Trophoblast cell (in vitro differentiated cells and primary cell): ENCODE results near the gene FOXI3.
A peak's percentile ranks its signal among the peaks of the same experiment; 100 is the strongest.

ENCODE experiments used
- DNase-seq, 2 donors: peaks; one replicate each; pipeline ENCODE4 v3.0.0-alpha.2; 2016
- H2AFZ ChIP-seq: 2 replicates; pipeline ENCODE4 v1.6.1; 2013; ENCODE audit warnings: low read length, moderate library complexity, mild to moderate bottlenecking; ENCODE audit not compliant: insufficient read depth, poor library complexity
- H2AK5ac ChIP-seq: 2 replicates; pipeline ENCODE4 v1.6.1; 2013; ENCODE audit warnings: mild to moderate bottlenecking, low read length
- H2BK120ac ChIP-seq: 2 replicates; pipeline ENCODE4 v1.6.1; 2013; ENCODE audit warnings: low read length, mild to moderate bottlenecking, moderate library complexity; ENCODE audit not compliant: insufficient read depth, poor library complexity
- H2BK12ac ChIP-seq: 2 replicates; pipeline ENCODE4 v1.6.1; 2013; ENCODE audit warnings: mild to moderate bottlenecking, low read length, moderate library complexity
- H2BK5ac ChIP-seq: 2 replicates; pipeline ENCODE4 v1.6.1; 2013; ENCODE audit warnings: low read length, low read depth, moderate library complexity, mild to moderate bottlenecking; ENCODE audit not compliant: poor library complexity
- H3K14ac ChIP-seq: 2 replicates; pipeline ENCODE4 v1.6.1; 2013; ENCODE audit warnings: mild to moderate bottlenecking, low read length
- H3K18ac ChIP-seq: 2 replicates; pipeline ENCODE4 v1.6.1; 2013; ENCODE audit warnings: mild to moderate bottlenecking, low read length
- H3K23ac ChIP-seq: 2 replicates; pipeline ENCODE4 v1.6.1; 2013; ENCODE audit warnings: low read length
- H3K27ac ChIP-seq: 2 replicates; pipeline ENCODE4 v1.5.1; 2013; ENCODE audit warnings: low read depth, mild to moderate bottlenecking, inconsistent platforms, low read length, moderate library complexity
- H3K27me3 ChIP-seq: 2 replicates; pipeline ENCODE4 v1.6.1; 2013; ENCODE audit warnings: inconsistent platforms, mild to moderate bottlenecking, low read length, moderate library complexity; ENCODE audit not compliant: insufficient read depth
- H3K36me3 ChIP-seq, 2 experiments: 1 replicate in 1 of 2; 2 replicates in 1 of 2; pipeline ENCODE4 v1.6.1; 2013; ENCODE audit warnings: low read length in 2 of 2, mild to moderate bottlenecking in 2 of 2, moderate library complexity in 1 of 2; ENCODE audit not compliant: insufficient read depth in 2 of 2, control insufficient read depth in 1 of 2
- H3K4ac ChIP-seq: 2 replicates; pipeline ENCODE4 v1.6.1; 2013; ENCODE audit warnings: low read depth, mild to moderate bottlenecking, low read length, moderate library complexity
- H3K4me1 ChIP-seq, 2 experiments: 1 replicate in 1 of 2; 2 replicates in 1 of 2; pipeline ENCODE4 v1.6.1; 2013; ENCODE audit warnings: low read length in 2 of 2, mild to moderate bottlenecking in 2 of 2, moderate library complexity in 1 of 2; ENCODE audit not compliant: insufficient read depth in 2 of 2, control insufficient read depth in 1 of 2
- H3K4me2 ChIP-seq: 2 replicates; pipeline ENCODE4 v1.6.1; 2013; ENCODE audit warnings: inconsistent platforms, mild to moderate bottlenecking, low read length, moderate library complexity
- H3K4me3 ChIP-seq: 2 replicates; pipeline ENCODE4 v1.5.1; 2013; ENCODE audit warnings: mild to moderate bottlenecking, low read depth, low read length, inconsistent platforms
- H3K79me1 ChIP-seq: one replicate; pipeline ENCODE4 v1.6.1; 2013; ENCODE audit warnings: low read length
- H3K79me2 ChIP-seq: 2 replicates; pipeline ENCODE4 v1.6.1; 2013; ENCODE audit warnings: low read length, mild to moderate bottlenecking; ENCODE audit not compliant: control insufficient read depth, insufficient read depth, poor library complexity
- H3K9ac ChIP-seq: 2 replicates; pipeline ENCODE4 v1.6.1; 2013; ENCODE audit warnings: mild to moderate bottlenecking, low read length
- H3K9me3 ChIP-seq: 2 replicates; pipeline ENCODE4 v1.6.1; 2013; ENCODE audit warnings: low read depth, mild to moderate bottlenecking, control low read depth, inconsistent platforms, low read length; ENCODE audit not compliant: insufficient read depth
- H4K12ac ChIP-seq: 2 replicates; pipeline ENCODE4 v1.6.1; 2013; ENCODE audit warnings: low read depth, mild to moderate bottlenecking, low read length, moderate library complexity
- H4K8ac ChIP-seq: 2 replicates; pipeline ENCODE4 v1.6.1; 2013; ENCODE audit warnings: low read depth, mild to moderate bottlenecking, low read length, moderate library complexity
- H4K91ac ChIP-seq: one replicate; pipeline ENCODE4 v1.6.1; 2013; ENCODE audit warnings: low read depth, mild to moderate bottlenecking, low read length, moderate library complexity
- WGBS: extraction: QIAGEN DNeasy Blood & Tissue Kit; methylation state at CpG from one replicate; pipeline ENCODE4 v1.1.7; 2013; ENCODE audit warnings: missing lambda C conversion rate; ENCODE audit not compliant: insufficient read length, insufficient coverage; ENCODE audit errors: extremely low coverage; 5-methylcytosine and 5-hydroxymethylcytosine counted together

The FOXI3 gene

DNA sequence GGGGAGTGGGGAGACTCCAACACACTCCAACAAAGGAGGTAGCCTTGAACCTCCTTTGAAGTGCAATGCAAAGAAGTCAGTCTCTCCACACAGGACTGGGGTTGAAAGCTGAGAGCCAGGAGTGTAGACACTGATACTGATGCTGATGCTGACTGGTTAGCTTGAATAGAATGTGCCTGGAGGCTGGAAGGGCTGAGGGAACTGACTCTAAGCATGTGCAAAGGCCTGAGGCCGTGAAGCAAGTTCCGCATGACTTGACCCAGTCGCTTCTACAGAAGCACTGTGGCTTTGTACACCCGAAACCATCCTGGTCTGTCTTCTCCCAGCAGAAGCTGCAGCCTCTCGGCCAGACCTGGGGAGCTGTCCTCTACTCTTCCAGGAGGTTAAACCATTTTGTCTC lies 10.4 kb downstream of the FOXI3 start:
- Histone ChIP-seq H3K9me3 (no peaks in the 10 kb centered on the region), H4K91ac (peak overlapping the region; percentile 2), H2BK5ac (no peak overlapping the region), H2BK12ac (peak overlapping the region; percentile 47), H4K8ac (no peak overlapping the region), H2AK5ac (no peak overlapping the region), H3K4me2 (no peak overlapping the region), H3K79me2 (no peaks in the 10 kb centered on the region), H3K14ac (no peak overlapping the region), H2BK120ac (peak overlapping the region; percentile 15), H3K36me3 (no peaks in the 10 kb centered on the region), H3K4me1 (peaks cover 7 to 8% of the 10 kb centered on the region in 2 experiments), H2AFZ (no peak overlapping the region), H3K4ac (no peak overlapping the region), H3K18ac (no peak overlapping the region), H3K4me3 (no peak overlapping the region), H3K27me3 (no peaks in the 10 kb centered on the region), H3K79me1 (peaks cover 5% of the 10 kb centered on the region), H3K27ac (peak overlapping the region; percentile 58), H3K9ac (no peak overlapping the region), H3K23ac (no peak overlapping the region), H4K12ac (no peak overlapping the region)
- peak; percentile 80 to 85 for DNase-seq
- no CpG with 5 or more reads among the region's 5 CpGs for WGBS

DNA sequence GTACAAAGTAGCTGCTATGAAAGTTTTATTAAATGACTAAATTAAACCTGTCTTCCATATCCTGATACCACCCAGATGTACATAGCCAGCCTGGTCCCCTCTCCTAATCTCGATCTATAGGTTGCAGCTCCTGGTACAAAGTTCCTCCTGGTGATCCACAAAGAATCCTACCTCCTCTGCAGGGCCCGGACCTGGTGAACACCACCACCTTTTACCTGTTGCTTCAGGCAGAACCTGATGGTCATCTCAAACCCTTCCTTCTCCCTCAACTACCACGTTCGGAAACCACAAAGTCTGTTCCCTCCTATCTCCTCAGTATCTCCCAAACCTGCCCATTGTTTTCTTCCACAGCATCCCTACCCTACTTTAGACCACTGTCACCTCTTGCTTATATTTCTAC lies 15.5 kb downstream of the FOXI3 start:
- no peak overlapping the region for H2BK12ac ChIP-seq
- H3K79me1 ChIP-seq: peaks cover 2% of the 10 kb centered on the region
- H3K4me2 ChIP-seq: no peak overlapping the region
- H4K12ac ChIP-seq: no peak overlapping the region
- WGBS: no CpG with 5 or more reads among the region's 4 CpGs
- H3K27me3 ChIP-seq: no peaks in the 10 kb centered on the region
- H3K4ac ChIP-seq: no peak overlapping the region
- H3K23ac ChIP-seq: no peak overlapping the region
- H3K79me2 ChIP-seq: no peaks in the 10 kb centered on the region
- no peak overlapping the region for H4K8ac ChIP-seq
- no peak overlapping the region for H2AK5ac ChIP-seq
- no peak overlapping the region for H4K91ac ChIP-seq
- no peak overlapping the region for H2BK5ac ChIP-seq
- H2AFZ ChIP-seq: no peak overlapping the region
- H3K9ac ChIP-seq: no peak overlapping the region
- H3K4me1 ChIP-seq: no peaks in the 10 kb centered on the region
- no peak overlapping the region for H3K18ac ChIP-seq
- peak overlapping the region; percentile 48 for H3K27ac ChIP-seq
- H3K14ac ChIP-seq: no peak overlapping the region
- no peaks in the 10 kb centered on the region for H3K36me3 ChIP-seq
- H3K4me3 ChIP-seq: no peak overlapping the region
- DNase-seq: peak in 1 of 2 donors; percentile 9
- no peaks in the 10 kb centered on the region for H3K9me3 ChIP-seq
- H2BK120ac ChIP-seq: no peak overlapping the region

DNA sequence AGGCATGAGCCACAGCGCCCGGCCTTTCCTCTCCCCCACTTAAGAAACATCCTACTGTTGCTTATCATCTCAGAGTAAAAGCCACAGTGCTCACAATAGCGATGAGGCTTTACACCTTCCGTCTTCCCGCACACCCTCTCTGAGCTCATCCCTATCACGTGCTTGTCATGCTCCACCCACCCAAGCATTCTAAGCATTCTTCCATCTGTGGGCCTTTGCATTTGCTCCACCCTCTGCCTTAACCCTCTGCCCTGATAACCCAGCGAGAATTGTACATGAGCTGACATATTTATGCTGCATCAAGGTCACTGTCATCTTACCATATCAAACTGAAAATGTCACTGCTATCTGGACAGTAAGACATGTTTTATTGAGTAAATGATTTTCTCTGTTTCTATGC lies 22.6 kb downstream of the FOXI3 start:
- no peak overlapping the region for H3K4me3 ChIP-seq
- H3K79me2 ChIP-seq: no peaks in the 10 kb centered on the region
- H2BK5ac ChIP-seq: no peak overlapping the region
- H3K4me1 ChIP-seq: no peaks in the 10 kb centered on the region
- no peak overlapping the region for H4K12ac ChIP-seq
- peak; percentile 57 to 80 for DNase-seq
- H3K9me3 ChIP-seq: no peaks in the 10 kb centered on the region
- no peak overlapping the region for H4K8ac ChIP-seq
- no peak overlapping the region for H3K4me2 ChIP-seq
- WGBS: no CpG with 5 or more reads among the region's 7 CpGs
- H3K36me3 ChIP-seq: no peaks in the 10 kb centered on the region
- H2AK5ac ChIP-seq: no peak overlapping the region
- no peak overlapping the region for H3K18ac ChIP-seq
- no peak overlapping the region for H2BK120ac ChIP-seq
- H3K27me3 ChIP-seq: no peaks in the 10 kb centered on the region
- H4K91ac ChIP-seq: no peak overlapping the region
- no peak overlapping the region for H2AFZ ChIP-seq
- H3K4ac ChIP-seq: no peak overlapping the region
- H3K9ac ChIP-seq: no peak overlapping the region
- no peak overlapping the region for H3K23ac ChIP-seq
- H3K79me1 ChIP-seq: no peaks in the 10 kb centered on the region
- no peak overlapping the region for H3K27ac ChIP-seq
- no peak overlapping the region for H2BK12ac ChIP-seq
- no peak overlapping the region for H3K14ac ChIP-seq

DNA sequence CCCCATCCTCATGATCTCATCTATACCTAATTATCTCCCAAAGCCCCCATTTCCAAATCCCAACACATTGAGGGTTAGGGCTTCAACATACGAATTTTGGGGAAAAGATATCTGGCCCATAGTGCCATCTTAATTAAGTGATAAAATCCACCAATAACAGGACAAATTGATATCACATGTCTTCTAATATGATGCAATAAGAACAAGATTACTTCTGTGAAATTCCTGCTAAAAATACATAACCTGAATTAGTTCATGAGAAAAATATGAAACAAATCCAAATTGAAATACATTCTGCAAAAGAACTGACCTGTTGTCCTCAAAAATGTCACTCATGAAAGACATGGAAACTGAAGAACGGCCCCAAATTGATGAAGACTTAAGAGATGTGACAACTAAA lies 28.8 kb downstream of the FOXI3 start:
- no peaks in the 10 kb centered on the region for H3K9me3 ChIP-seq
- H3K4me1 ChIP-seq: no peaks in the 10 kb centered on the region
- no peak overlapping the region for H2BK12ac ChIP-seq
- H3K9ac ChIP-seq: no peak overlapping the region
- H2BK120ac ChIP-seq: no peak overlapping the region
- no peak overlapping the region for H3K27ac ChIP-seq
- no peak overlapping the region for H2AK5ac ChIP-seq
- H4K91ac ChIP-seq: no peak overlapping the region
- no peak overlapping the region for H3K14ac ChIP-seq
- H3K23ac ChIP-seq: no peak overlapping the region
- DNase-seq: no peak
- no peak overlapping the region for H4K12ac ChIP-seq
- no peak overlapping the region for H2AFZ ChIP-seq
- H4K8ac ChIP-seq: no peak overlapping the region
- no peak overlapping the region for H3K4me3 ChIP-seq
- H3K79me1 ChIP-seq: no peaks in the 10 kb centered on the region
- H3K79me2 ChIP-seq: no peaks in the 10 kb centered on the region
- H3K36me3 ChIP-seq: no peaks in the 10 kb centered on the region
- no peaks in the 10 kb centered on the region for H3K27me3 ChIP-seq
- no CpG with 5 or more reads among the region's 2 CpGs for WGBS
- H3K18ac ChIP-seq: no peak overlapping the region
- no peak overlapping the region for H2BK5ac ChIP-seq
- no peak overlapping the region for H3K4me2 ChIP-seq
- H3K4ac ChIP-seq: no peak overlapping the region
